GM18526 (cell line): ENCODE measurements around the gene SLC2A4.

ENCODE experiments used
- POLR2A ChIP-seq: IDR thresholded peaks from 3 replicates; pipeline ENCODE4 v1.6.1; 2011; ENCODE audit not compliant: insufficient read length; ENCODE audit errors: extremely low read depth

Gene SLC2A4

DNA sequence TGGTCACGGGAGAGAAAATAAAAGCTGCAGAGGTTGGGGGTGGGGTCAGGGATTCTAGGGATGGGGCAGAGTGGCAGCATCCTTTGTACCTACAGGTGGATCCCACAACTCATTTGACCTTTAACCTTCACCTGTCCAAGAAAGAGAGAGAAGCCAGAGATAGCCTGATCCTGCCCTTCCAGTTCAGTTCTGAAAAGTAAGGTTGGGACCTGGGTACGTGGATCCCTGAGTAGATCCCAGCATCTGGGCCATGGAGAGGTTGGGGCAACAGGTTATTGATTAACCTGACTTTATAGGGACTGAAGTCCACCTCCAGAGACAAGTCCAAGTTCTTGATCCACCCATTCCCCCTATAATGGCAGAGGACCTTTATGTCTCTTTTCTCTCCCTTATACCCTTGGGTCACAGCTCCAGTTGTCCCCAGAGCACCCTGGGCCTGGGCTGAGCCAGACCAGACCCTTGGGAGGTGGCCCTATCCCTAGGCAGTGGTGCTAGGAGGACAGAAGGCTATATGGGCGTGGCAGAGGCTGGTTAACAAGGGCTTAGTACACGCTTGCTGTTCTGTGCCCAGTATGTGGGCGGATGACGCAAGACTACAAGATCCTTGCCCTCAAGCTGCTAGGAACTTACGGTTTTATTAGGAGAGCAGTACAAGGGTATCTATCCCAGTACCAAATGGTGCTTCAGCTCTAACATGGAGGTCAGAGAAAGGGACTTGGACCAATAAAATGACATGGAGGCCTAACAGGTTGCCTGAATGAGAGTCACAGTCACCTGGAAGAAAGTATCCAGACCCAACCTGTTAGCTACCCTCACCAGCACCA, 22.6 kb upstream of the SLC2A4 start:
- no peak for TF ChIP-seq POLR2A

DNA sequence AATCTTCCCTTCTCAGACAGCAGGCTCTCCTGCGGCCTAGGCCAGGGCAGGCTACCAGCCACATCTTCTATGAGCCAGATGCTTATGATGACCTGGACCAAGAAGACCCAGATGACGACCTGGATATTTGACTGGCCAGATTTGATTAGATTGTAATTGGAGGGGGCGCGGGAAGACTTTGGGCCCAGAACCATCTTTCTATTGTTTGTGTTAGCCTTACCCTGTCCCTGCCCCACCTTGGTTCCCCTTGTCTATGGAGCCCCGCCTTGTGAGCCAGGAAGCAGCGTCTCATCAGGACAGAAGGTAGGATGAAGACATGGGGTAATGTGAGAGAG, 22.0 kb upstream of the SLC2A4 start:
- no peak for TF ChIP-seq POLR2A

DNA sequence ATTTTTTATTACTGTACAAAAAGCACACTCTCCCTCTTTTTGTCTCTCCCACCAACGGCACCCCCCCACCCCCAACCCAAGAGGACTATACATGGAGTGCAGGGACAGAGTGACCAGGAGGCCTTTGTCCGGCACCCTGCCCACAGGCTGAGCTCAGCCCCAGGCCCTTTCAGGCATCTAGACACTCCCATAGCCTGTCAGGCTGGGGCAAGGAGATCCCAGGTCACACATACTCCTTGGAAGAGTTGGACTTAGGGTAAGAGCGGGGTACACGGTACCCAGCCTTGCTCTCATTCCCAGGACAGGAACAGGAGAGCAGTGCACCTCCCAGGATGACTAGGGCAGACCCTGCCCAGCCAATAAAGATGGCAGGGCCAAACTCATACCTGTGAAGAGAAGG, 21.4 kb upstream of the SLC2A4 start:
- no peak for TF ChIP-seq POLR2A

DNA sequence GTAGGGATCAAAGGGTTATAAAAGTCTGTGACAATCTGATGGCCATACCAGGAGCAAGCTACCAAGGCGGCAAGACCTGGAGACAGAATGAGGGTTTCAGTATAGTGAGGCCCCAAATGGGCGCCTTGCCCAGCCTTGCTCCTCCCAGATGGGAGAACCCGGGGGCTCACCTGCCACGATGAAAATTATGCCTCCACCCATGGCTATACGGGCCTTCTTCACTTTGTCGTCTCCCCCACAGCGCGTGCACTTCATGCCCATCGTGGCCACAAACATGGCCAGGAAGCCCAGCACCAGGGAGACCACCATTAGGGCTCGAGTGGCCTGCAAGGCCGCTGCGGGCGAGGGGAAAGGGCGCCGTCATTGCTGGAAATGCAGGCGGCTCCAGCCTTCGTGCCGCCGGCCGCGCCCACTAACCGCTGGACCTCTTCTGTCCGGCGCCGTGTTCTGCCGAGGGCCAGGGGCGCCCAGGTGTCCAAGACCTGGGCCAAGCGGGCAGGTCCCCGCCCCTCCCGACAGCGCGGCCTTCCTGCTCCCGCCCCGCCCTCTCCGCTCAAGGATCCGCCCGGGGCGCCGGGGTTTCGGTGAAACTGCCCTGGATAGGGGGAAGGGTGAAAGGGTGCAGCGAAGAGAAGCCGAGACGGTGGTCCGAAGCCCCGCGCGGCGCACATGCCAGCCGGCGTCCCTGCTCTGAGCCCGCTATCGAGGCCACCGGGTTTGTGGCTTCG, 20.7 kb upstream of the SLC2A4 start:
- TF ChIP-seq POLR2A: no peak

DNA sequence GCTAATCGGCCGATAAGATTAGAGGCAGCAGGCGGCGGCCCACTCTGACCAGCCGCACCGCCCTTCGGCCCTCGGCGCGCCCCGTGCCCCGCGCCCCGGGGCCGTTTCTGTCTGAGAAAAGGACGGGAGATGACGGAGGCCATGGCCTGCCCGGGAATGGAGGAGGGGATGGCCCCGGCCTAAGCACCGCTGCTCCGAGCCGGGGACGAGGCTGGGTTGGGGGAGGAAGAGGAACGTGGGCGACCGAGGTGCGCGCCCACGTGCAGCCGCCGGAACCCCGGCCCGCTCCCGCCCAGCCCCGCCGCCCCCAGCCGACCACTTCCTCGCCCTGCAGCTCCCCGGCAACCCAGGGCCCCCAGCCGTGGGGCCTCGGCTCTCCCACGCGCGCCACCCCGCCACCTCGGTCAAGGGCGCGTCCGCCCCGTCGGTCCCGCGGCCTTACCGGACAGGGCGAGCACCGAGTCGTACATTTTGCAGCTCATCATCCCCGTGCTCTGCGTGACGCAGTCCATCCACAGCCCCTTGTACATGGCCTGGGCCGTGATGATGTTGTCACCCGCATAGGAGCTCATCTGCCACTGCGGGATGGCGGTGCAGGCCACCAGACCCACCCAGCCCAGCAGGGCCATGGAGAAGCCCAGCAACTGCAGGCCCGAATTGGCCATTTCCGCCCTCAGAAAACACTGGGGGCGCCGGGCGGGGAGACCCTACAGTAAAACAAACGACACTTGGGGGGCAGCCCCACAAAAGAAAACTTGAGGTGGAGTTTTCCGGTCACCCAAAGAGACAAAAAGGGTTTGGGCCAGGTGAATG, 19.9 kb upstream of the SLC2A4 start:
- TF ChIP-seq POLR2A: no peak

DNA sequence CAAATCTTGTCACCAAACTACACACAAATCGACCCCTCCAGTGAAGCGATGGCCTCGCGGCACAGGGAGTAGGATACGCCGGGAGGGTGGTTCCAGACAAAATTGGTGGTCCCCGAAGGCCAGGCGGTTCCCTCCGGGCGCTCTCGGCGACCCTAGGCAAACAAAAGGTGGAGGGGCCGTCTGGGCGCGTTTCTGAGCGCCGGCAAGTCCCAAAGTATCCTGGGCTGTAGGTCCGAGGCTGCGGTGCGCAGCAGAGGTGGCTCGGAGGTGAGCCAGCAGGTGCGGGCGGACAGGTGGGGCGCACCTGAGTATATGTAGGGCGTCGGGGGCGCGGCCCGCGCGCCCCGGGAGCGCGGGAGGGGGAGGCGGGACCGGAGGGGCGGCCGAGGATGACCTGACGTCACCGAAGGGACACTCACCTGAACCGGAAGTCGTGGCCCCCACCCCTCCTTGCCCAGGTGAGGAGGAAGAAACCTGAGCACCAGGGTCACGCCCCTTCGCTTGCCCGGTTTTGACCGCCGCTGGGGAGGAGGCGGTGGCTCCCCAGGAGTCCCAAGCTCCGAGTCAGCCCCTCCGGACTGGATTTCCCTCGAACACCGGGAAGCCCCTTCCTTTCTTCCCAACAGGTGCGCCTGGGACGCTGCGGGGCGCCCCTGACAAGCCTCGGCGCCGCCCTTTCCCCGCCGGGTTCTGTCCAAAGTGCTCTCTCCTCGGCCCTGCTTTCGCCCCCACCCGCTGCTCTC, 19.2 kb upstream of the SLC2A4 start, which contains the start of gene CLDN7:
Gene CLDN7 (minus strand): TSS at position 287 of the 743 bp plus-strand sequence. CDS start 435 bp downstream, outside the sequence.
- no peak for TF ChIP-seq POLR2A

DNA sequence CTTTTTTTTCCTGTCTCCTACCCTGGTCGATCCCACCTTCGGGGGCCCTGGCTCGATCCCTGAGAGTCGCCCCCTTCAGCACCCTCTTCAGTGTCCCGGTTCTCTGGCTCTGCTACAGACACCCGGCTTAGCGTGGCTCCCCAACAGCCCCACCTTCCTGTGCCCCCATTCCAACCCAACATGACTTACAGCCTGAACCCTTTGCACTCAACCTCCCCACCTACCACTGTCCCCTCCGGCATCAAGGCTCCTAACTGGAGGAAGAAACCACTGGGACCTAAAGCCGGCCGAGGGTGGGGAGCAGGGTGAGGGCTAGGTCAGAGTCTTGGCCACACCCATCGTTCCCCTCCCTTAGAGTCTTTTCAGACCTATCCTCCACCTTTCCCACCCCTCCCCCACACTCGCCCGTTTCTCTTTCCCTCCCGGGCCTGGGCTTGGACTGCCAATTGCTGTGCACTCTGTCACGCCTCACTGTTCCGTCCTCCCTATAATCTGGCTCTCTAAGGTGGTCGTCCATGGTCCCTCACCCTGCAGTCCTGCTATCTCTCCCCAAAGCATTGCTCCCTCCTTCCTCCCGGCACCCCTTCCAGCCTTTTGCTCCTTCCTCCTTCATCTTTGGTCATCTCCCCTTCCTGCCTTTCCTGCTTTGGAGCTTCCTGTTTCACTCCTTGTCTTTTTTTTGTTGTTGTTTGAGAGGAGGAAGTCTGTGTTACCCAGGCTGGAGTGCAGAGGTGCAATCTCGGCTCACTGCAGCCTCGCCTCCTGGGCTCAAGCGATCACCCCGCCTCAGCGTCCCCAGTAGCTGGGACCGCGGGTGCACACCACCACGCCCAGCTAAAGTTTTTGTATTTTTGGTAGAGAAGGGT, 18.4 kb upstream of the SLC2A4 start:
- no peak for TF ChIP-seq POLR2A

DNA sequence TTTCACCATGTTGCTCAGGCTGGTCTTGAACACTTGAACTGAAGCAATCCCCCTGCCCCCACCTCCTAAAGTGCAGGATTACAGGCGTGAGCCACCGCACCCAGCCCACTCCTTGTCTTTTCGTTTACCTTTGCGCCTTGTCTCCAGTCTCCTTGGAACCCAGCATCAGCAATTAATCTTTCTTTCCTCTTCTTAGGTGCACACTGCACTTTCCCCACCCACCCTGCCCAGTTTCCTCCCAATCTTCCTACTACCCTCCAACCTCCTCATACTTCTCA, 17.8 kb upstream of the SLC2A4 start:
- TF ChIP-seq POLR2A: no peak

DNA sequence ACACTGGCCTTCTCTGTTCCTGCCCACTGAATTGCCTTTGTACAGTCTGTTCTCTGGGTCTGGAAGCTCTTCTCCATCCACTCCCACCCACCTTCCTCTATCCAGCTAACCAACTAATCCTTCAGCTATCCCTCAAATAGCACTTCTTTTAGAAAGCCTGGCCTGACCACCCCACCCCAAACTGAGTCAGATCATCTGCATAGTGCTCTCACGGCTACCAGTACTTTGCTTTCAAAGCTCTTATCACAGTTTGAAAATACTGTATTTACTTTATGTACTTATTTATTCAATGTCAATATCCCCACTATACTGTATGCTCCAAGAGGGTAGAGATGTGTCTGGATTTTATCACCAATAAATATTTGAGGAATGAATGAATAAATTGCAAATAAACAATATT, 14.7 kb upstream of the SLC2A4 start:
- no peak for TF ChIP-seq POLR2A

DNA sequence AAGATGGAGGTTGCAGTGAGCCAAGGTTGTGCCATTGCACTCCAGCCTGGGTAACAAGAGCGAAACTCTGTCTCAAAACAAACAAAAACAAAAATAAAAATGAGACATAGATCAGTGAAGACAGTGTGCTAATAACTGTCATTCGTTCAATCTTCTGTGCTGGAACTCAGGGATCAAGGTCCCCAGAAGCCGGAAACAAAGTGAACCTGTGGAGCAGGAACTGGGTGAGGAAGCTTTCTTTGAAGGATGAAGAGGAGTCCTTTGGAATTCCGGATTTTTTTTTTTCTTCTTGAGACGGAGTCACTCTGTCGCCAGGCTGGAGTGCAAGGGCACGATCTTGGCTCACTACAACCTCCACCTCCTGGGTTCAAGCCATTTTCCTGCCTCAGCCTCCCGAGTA, 2.1 kb upstream of the SLC2A4 start:
- TF ChIP-seq POLR2A: no peak

DNA sequence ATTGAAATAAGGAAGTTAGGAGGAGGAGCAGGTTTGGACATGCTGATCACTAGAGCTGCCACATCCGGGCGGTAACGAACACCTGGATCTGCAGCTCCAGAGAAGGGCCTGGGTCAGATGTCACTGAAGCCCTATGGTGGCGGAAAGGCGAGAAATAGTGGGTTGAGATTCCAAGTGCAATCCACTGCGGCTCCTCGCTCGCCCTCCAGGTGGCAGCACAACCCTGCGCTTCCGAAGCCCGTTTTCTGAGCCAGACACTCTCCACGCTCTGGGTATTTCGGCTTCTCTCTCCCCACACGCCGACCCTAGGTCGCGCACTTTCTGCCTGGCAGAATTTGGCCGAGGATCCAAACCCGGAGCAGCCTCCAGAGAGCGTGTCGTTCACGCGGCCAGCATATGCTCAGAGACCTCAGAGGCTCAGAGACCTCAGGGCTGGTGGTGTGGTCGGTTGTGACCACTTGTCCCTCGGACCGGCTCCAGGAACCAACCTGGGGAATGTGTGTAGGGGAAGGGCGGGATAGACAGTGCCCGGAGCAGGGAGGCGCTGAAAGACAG, 922 bp upstream of the SLC2A4 start:
- no peak for TF ChIP-seq POLR2A

DNA sequence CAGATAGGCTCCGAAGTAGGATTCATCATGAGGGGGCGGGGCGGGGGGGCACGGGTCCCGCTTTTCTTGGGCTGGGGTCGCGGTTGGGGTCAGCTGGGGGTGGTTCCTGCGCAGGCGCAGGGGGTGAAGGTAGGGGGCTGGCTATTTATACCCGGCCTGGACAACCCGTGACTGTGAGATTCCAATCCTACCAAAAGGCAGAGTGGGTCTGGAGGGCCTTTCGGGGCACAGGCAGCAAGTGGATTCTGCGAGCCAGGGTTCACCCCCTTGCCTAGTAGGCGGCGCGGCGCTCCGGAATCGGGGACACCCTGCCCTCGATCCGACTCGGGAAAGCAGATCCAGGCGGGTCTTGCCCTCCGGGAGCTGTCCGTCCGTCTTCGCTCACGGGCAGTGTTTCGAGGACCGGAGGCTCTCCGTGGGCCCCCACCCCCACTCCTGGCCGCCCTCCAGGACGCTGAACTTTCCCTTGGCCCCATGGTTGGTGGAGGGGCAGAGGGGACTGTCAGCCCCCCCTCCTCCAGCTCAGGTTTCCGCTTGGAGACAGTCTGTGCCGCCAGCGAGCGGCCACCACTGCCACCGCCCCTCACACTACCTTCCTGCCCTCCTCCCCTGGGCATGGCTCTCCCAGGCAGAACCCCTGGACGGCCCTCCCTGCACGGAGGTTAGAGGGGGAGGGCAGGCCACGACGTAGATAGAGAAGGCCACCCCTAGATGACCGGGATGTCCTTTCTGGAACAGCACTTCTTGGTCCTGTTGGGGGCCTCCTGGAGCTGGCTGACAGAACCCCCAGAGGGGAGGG, 634 bp downstream of the SLC2A4 start:
- no peak for TF ChIP-seq POLR2A

DNA sequence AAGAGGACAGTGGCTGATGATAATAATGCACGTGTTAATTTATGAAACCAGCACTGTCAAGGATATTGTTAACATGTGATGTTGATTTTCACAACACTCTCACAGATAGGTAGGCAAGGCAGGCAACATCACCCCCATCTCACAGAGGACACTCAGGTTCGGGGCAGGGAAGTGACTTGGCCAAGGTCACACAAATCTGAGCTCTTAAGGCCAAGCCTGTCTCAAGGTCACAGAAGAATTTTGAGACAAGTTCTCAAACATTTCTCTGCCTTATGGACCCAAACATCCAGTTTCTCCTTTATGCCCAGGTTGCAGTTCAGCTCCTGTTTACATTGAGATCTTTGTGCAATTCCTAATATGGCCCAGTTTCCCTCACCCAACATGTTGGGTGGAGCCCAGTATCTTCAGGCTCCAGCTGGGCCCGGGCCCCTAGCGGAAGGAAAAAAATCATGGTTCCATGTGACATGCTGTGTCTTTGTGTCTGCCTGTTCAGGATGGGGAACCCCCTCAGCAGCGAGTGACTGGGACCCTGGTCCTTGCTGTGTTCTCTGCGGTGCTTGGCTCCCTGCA, 1.3 kb downstream of the SLC2A4 start:
- no peak for TF ChIP-seq POLR2A

DNA sequence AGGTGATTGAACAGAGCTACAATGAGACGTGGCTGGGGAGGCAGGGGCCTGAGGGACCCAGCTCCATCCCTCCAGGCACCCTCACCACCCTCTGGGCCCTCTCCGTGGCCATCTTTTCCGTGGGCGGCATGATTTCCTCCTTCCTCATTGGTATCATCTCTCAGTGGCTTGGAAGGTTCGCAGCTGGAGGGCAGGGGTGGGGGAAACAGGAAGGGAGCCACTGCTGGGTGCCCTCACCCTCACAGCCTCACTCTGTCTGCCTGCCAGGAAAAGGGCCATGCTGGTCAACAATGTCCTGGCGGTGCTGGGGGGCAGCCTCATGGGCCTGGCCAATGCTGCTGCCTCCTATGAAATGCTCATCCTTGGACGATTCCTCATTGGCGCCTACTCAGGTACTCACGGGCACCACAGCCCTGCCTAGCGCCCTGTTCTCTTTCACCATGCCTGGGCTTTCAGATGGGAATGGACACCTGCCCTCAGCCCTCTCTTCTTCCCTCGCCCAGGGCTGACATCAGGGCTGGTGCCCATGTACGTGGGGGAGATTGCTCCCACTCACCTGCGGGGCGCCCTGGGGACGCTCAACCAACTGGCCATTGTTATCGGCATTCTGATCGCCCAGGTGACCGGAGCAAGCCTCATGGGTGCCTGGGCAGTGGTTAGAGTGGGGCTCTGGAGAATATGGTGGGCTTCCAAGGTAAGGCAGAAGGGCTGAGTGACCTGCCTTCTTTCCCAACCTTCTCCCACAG, 2.1 kb downstream of the SLC2A4 start:
- no peak for TF ChIP-seq POLR2A
